Anterior cingulate cortex (tissue), 58 donors: ENCODE measurements around the gene NECTIN1.
A peak's percentile ranks its signal among the peaks of the same experiment; 100 is the strongest.

Experiments
- DNase-seq, 58 donors: peaks; one replicate each; lab custom pipeline; 2025; lab: John Stamatoyannopoulos, UW

NECTIN1 gene

DNA sequence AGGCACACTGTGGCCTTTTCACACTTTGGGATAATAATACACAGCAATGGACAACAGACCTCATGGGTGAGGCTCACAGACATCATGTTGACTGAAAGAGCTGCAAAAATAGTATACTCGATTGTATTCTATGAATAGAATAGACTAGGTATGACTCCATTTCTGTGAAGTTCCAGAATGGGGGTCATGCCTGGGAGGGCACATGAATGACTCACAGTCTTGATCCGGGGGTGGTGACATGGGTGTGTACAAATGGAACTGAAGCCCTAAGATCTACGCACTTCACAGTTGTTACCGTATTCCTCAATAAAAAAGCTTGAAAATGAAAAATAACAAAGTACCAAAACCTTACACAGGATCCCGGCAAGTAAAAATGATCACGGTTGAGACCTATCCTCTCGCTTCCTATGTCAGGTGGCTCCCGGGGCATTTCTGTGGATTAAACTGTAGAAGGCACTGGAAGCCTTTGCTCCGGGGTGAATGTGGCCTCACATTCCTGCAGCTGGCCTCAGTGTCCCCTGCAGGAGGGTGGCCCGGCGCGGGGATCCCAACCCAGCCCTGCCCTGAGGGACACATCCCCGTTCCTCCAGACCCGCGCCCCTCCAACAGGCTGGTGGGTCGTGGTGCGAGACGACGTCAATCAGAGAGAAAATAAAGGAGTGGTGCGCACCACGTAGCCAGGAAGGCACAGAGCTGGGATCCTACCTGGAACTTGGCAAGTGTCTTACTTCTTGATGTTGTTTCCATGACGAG, 75.9 kb downstream of the NECTIN1 start:
- peak in 1 of 58 donors; percentile 11 for DNase-seq

DNA sequence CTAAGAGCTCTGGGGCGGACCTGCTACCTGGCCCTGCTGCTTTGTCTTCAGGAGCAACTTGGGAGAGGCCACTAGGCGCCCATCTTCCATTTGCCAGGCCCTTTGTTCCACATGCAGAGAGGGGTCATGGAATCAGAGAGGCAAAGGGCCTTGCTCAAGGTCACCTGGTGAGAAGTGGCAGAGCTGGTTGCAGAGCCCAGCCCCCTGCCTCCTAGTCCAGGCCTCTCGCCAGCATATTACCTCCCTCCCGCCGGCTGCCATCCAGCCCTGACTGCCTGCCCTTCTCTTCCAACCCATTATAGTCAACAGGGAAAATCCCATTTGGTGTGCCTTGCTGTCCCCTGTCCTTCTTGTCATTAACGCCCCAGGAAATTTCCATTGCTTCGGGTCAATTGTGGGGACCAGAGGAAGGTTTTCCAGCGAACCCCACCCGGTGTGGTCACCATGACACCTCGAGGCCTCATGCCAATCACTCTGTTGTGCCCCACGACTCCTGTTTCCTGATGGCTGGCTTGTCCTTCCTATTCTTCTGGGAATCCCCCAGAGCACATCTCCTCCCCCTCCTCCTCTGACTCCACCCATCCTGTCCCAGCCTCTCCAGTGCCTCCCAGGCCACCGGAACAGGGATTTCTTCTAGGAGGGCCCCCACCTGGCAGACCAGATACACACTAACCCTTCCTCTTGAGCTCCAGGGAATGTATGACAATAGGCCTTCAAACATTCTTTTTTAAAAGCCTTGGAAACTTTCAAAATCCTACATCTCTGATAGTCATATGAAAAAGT, 77.0 kb downstream of the NECTIN1 start:
- DNase-seq: no peak

DNA sequence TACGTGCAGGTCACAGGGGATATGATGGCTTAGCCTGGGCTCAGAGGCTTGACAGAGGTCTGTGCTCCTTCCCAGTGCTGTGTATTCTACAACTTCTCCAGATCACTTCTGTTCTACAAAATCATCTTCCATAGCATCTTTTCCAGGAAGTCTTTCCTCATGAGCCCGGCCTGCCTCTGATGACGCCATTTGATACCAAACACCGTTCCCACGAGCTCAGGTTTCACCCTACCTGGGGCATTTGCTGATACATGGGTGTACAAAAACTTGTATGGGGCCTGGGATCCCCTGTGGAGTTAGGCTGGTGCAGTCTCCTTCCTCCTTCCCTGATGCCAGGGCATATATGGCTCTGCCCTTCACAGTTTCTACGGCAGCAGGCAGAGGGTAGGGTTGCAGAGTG, 78.7 kb downstream of the NECTIN1 start:
- DNase-seq: no peak

DNA sequence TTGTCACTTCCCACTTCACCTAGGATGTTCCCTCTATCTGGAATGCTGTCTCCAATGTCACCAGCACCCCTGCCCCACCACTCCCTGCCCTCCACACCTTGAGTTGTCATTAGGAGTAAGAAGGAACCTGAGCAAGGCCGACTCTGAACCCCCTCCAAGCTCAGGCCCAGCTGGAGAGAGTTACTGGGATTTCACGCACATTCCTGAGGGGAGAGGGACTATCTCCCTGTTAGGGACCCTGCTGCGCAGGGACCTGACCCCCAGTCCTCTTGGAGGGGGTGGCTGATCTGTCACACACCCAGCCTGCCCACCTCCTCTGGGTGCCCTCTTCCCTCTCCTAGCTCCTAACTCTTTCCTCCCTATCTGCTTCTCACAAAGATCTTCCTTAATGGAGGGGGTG, 81.7 kb downstream of the NECTIN1 start:
- DNase-seq: no peak

DNA sequence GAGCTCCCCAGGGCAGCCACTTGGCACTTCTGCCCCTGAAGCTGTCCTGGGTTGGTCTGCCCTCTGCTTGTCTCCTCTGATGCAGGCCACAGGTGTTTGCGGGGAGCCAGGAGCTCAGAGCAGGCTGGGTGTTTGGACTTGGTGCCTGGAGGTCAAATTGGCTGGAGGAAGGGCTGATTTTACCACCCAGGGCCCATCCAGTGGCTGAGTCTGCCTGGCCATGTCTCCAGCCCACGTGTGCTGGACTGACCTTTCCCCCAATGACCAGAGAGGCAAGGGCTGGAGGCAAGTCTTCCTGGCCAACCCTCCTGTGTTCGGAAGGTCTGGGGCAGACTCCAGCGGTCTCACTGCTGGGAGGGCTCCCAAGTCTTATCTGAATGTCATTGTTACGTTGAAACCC, 84.0 kb downstream of the NECTIN1 start:
- no peak for DNase-seq

DNA sequence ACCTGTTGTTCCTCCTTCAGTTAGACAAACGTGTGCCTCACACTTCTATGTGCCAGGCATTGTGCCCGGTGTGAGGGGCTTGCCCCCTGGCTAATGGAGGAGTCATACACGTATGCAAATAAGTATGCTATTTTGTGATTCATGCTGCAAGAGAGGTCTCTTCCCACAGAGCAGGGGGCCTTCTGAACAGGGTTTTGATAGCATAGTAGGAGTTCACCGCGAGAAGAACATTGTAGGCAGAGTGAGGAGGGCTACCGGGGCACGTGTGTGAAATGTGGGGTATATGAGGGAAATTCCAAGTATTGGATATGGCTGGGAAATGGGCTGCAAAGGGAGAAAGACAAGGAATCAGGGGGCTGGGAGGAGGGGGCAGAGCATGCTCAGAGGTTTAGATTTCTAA, 84.5 kb downstream of the NECTIN1 start:
- DNase-seq: no peak

DNA sequence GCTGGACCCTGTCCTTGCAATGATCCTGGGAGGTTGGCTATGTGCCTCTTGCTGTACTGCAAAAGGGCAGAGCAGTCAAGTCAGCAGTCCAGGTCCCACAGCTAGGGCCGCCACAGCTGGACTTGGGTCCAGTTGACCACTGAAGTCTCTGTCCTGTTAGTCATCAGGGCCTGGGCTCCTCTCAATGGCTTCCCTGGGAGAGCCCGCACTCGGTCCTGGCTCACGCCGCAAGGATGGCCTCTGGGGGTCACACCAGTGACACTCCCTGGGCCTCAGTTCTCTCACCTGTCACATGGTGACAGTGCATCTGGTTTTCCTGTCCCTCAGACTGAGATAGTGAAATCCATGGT, 85.1 kb downstream of the NECTIN1 start:
- no peak for DNase-seq

DNA sequence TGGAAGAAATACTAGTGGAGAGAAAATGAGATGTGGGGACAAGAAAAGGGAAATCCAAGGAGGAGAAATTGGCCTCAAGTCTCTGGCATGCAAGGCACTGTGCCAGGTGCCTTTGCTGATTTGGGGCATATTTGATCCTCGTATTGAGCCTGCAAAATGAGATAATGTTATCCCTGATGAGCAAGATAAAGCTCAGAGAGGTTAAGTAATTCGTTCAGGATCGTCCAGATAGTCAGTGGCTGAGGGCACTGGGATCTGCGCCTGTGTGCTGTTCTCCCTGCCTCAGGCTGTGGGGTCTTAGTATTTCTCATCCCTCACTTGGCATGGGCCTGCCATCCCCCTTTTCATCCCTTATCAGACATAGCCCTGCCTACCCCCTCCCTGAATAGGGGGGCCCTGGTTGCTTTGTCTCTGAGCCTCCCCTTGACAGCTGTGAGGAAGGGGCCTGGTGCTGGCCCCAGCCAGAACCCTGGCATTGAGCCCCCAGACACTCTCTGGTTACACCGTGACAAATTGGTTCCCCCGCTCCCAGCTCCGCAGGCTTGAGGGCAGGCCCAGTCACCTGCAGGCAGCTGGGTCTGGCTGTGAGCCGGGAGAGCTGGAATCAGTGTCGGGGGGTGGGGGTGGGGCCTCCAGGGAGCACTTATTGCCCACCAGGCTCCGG, 85.7 kb downstream of the NECTIN1 start:
- no peak for DNase-seq

DNA sequence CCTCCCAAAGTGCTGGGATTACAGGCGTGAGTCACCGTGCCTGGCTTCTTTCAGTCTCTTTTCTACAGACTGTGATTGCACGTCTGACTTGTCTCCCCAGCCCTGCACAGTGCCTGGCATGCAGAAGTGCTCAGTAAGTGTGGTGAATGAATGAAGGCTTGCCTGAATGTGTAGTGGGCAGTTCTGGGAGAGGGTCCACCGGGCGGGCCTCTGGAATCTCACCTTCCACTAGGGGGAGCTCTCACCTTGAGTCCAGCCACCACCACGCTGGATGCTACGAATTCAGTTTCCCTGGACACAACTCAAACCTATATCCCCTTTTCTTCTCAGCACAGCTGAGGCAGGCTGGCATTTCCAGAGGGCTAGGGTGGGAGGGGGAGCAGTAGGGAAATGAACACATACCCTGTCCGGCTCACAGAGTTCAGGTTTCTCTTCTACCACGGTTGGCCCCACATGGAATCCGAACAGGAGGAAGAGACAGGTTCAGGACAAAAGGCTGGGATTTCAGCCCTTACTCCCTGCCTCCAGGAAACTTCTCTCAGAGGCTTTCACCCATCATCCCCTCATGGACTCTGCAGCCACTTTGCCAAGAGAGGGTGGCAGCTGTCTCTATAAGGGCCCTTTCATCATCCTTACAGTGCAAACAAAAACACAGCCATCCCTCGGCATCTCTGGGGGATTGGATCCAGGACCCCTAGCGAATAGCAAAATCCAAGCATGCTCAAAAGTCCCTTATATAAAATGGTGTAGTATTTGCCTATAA, 86.8 kb downstream of the NECTIN1 start:
- no peak for DNase-seq

DNA sequence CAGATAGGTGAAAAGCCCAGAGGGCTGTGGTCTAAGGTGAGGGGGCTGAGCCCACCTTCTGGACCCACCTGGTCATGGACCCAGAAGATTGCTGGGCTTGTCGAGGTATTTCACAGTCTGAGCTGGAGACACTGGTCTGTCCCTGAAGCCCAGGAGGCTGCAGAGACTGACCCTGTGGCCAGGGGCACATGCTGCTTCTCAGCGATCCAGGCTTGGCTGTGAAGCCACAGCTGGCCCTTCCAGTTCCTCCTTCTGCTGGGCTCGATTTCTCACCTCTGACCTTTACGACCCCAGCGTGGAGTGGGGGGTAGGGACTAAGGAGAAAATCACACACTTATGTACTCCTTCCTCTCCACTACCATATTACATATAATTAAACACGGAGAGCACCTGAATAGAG, 88.5 kb downstream of the NECTIN1 start:
- DNase-seq: no peak

DNA sequence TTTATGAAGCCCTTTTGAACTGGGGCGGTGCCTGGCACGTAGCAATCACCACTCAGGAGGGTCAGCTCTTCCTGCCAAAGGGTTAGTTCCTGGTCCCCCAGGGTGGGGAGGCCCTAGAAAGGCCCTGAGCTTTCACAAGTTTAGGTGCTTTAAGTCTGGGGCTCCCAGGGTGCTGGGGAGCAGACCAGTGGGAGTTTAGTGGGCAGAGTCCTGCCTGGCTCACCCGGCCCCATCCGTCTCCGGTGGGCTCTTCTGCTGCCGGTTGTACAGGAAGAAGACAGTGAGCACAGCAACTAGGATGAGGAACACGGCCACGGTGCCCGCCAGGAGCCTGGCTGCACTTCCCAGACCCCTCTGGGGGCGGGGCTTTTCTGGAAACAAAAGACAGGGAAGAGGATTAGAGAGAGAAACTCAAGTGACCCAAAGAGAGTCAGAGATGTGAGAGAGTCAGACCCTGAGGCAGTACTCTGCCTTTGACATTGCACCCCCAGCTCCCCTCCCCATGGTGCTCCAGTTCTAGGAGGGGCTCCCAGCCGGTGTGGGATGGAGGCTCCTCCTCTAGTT, 89.3 kb downstream of the NECTIN1 start:
- DNase-seq: no peak

DNA sequence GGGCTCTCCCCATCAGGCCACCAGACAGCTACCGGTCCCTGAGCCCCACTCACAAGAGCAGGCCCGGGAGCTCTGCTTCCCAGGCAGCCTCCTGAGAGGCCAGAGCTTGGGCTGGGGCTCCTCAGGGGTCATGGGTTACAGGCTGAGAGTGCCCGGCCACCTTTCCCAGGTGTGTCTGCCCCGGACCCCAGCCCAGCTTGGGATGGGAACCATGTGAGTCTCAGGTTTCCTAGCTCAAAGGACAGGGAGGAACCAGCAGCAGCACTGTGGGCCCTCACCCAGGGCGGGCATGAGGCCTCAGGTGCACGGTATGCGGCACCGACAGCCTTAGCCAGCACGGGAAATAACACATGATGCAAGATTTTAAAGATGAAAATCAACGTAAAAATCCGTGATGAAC, 90.1 kb downstream of the NECTIN1 start:
- DNase-seq: no peak

DNA sequence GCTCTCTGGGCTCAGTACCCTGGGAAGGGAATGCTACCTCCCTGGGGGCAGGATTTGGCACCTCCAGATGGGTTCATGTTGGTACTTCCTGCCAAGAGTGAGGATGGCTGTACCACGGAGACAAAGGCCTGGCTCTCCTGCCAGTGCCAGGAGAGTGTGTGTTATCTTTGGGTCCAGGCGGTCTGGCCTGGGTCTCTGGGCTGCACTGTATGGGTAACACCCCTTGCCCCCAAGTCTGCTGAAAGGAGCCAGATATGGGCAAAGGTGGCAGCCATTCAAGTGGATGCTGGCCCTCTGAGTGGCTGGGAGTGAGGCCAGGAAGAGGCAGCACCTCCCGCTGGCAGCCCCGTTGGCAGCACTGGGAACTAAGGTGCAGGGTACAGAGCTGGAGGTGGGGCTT, 91.5 kb downstream of the NECTIN1 start:
- no peak for DNase-seq

DNA sequence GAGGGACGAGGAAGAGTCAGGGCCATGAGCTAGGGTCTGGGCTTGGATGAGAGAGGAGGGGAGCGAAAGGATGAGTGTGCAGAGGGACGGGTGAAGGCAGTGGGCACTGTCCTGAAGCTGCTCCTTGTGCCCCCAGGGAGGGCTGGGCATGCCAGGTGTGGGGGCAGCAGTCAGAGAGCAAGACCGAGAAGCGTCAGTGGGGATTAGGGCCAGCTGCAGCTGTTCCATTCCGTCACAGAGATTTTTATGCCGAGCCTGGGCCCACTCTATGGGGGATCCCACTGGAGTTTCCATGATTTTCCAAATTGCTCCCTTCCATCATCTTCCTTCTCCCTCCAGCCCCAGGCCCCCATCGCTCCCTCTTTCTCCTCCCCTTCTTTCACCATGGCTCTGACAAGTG, 93.2 kb downstream of the NECTIN1 start:
- DNase-seq: no peak

DNA sequence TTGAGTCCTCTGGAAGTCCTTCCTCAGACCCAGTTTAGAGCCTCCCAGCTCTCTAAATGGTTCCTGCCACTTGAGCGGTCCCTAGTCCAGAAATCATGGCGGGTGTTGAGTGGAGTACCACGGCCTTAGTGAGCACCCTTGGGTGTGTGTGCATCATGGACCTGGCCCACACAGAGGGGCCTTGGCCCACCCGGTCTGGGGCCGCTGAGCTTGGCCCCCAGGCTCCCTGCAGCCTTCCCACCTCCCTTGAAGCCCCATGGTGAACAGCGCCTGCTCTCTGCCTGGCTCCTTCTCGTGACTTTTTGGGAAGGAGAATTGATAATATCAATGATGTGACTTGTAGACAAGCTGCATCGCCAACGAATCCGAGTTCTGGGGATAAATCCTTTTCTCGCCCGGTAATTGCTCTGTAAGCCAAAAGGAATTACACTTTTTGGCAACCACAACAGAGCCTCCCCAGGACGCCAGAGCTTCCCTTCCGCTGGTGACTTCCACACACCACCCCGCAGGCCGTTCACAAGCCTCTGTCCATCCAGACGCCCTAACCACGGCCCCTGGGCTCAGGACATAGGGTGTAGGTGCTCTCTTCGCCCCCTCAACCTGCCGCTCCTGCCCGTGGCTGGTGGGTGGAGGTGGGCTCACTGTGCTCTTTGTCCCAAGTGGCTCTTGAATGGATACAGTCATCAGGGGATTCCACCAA, 93.8 kb downstream of the NECTIN1 start:
- no peak for DNase-seq

DNA sequence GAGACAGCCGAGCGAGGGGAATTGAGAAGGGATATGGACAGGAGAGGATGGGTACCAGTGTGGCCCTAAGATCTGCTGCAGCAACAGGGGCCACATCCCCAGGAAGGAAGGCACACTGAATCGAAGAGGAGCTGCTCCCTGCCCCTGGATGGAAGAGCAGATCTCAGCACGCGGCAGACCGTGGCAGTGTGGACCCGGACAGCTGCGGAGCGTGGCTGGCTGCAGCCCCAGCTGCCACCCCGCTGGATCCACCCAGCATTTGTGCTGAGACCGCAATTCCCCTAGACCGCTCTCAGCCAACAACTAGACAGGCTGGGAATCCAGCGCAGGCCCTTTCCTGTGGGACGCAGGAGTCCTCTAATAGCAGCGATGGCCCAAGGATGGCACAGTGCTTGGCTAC, 94.7 kb downstream of the NECTIN1 start:
- no peak for DNase-seq

DNA sequence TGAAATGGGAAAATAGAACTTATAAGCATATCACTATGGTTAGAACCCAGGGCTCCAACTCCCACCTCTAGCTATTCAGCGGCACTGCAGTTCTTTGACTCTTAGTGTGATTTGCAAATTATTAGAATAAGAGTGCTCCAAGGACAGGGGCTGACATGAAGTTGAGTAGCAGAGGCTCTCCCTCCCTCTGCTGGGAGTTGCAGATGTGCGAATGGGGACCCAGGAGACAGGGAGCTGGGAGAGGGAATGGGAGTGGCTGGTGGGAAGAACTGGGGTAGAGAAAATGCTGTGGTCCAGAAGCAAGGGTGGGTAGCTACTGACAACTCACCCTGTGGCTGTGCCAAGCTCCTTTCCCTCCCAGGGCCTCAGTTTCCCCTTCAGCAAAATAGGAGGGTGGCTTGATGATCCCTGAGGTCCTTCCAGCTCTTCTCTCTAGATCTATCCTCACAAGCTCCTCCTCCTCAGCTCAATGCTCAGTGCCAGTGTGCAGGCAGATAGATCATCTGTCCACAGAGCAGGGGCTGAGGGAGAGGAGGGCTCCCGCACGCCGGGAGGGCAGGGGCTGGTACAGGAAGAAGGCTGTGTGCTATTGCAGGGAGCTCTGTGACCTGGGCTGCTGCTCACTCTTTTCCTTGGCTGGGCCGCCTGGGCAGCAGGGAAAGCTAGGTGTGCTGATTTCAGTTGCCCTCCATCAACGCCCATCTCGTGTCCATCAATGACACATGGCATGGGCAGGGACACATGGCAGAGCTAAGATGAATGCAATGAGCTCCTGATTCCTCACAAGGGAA, 99.0 kb downstream of the NECTIN1 start:
- DNase-seq: no peak

DNA sequence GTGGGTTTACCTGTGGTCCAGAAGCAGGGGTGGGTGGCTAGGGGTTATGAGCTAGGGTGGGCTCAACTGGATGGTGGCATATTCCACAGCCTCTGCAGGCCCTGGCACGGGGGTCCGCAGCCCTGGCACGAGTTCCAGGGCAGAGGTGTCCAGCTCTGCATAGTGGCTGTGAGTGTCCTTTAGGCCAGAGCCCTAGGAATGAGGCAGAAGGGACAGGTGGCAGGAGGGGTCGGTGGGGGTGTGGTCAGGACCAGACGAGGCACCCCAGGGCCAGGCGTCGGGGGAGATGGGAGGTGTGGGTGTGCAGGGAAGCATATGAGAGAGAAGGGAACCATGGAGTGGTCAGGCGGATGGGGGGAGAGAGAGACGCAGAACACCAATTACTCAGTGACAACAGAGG, 99.9 kb downstream of the NECTIN1 start:
- DNase-seq: no peak

DNA sequence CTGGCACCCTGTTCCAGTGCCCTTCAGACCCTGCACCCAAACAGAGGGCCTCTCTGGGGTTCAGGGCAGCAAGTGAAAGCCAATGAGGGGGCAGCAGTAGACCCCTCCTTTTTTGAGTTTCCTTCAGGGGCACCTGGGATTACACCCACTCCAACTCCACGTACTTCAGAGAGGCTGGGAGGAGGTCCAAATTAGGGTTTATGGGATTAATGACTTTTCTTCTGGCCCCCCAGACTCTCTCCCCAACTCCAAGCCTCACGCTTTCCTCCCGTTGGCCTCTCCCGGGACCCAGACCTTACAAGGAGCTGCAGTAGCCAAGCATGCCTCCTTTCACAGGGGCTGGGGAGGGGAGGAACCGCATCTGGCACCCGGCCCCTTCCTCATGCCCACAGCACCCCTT, 101.7 kb downstream of the NECTIN1 start:
- no peak for DNase-seq
